HCEC 1CT (cell line): ENCODE measurements around the gene UQCRC2.
A peak's percentile ranks its signal among the peaks of the same experiment; 100 is the strongest.
"Not testable (repeated sequence)": the region's sequence is repeated elsewhere in the genome, so short reads cannot be mapped to it uniquely, and the experiment has no call there.

Experiments used
- DNase-seq: peaks from one replicate; pipeline ENCODE4 v3.0.0-alpha.2; 2017

UQCRC2 gene

GRCh38 chr16:22013486-22013885 lies 60.3 kb downstream of the UQCRC2 start:
- DNase-seq = no peak

DNA sequence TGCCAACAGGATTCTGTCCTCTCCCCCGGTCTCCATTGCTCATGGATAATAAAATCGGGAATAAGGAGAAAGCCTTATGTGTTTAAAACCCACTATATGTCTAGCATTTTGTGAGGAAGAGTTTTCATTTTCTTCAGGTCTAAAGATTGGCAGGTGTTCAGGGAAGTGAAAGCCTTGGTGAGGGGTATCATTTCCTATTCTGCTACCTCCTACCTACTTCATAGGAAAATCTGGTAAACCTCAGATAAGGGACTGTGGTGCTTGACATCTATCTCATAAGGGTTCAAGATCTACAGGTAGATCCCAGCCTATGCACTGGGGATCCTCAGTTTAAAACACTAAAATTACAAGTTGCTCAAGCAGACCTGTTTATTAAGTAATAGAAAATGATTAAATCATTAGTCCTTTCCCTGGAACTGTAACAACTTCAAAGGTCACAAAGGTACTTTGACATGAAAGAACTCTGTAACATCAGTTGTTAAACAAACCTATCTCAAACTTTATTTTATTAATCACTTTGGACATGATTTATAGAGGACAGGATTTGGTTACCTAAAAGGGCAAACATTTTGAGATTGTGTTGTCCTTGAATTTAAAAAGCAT lies 61.2 kb downstream of the UQCRC2 start:
- DNase-seq = no peak

- DNase-seq = peak; percentile 57
Observed at GRCh38 chr16:22016927-22017326, 63.8 kb downstream of the UQCRC2 start.

DNA sequence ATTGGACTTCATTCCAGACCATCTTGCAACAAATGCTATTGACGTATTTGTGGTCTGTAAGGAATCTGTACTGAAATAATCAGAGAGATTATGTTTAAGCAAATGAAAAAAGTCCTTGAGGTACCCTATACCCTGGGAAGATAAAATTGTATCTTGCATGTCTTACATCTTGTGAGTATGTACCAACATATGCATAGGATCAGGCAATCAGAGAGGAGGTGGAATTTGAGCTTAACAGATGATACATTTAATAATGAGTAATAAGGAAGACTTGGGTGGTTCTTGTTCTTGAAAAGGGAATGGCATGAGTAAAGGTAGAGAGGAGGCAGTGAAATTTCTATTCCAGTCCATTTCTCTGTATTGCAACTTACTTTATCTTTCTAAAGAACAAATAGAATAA lies 65.4 kb downstream of the UQCRC2 start:
- DNase-seq = peak; percentile 80

DNA sequence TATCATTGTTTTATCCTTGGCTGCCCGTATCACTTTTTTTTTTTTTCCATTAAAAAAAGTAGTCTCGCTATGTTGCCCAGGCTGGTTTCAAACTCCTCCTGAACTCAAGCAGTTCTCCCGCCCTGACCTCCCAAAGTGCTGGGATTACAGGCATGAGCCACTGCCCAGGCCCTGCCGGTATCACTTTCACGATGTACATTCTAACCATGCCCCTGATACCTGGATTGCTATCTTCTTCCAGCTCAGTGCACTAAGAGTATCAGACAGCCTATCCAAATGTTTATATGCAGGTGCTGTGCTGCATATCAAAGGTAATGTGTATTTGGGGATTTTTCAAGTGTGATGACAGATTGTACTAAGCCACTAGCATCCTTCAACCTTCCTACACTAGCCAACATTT lies 69.0 kb downstream of the UQCRC2 start:
- DNase-seq = no peak

- DNase-seq = no peak
Observed at GRCh38 chr16:22023505-22023904, 70.3 kb downstream of the UQCRC2 start.

GRCh38 chr16:22024785-22025184 lies 71.6 kb downstream of the UQCRC2 start:
- DNase-seq = not testable (repeated sequence)

GRCh38 chr16:22027633-22028032 lies 74.5 kb downstream of the UQCRC2 start:
- no peak for DNase-seq

- DNase-seq = no peak
Observed at GRCh38 chr16:22029632-22030031, 76.5 kb downstream of the UQCRC2 start.

GRCh38 chr16:22030087-22030812 lies 77.1 kb downstream of the UQCRC2 start:
- no peak for DNase-seq

- no peak for DNase-seq
Observed at GRCh38 chr16:22031483-22032083, 78.4 kb downstream of the UQCRC2 start.
